GM21619 (cell line): ENCODE results near the gene PPP1R12A.
"Not testable (repeated sequence)": the region's sequence is repeated elsewhere in the genome, so short reads cannot be mapped to it uniquely, and the experiment has no call there.

ENCODE experiments used
- ATAC-seq: cut with Tn5 transposase; IDR thresholded peaks from one replicate; pipeline ENCODE4 v1.9.1; 2021; ENCODE audit not compliant: unreplicated experiment

PPP1R12A gene

DNA sequence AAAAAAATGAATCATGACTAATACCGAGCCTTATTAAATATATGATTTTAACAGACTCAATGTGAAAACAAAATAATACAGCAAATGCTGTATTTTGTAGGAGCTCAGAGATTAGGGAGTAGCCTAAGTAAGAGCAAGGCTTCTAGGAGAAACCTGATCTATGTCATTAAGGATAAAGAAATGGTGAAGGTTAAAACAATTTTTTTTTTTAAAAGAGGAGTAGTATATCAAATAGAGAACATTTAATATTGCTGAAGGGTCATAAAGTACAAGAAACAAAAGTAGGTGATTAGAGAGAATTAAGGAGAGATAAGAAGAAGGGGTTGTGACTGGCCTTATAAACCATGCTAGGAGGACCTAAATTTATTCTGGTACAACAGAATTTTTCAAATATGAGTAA, 39.1 kb downstream of the PPP1R12A start:
- ATAC-seq = no peak

- no peak for ATAC-seq
Measured at GRCh38 chr12:79895071-79895470, 39.8 kb downstream of the PPP1R12A start.

GRCh38 chr12:79891506-79892162, 43.3 kb downstream of the PPP1R12A start:
- no peak for ATAC-seq

DNA sequence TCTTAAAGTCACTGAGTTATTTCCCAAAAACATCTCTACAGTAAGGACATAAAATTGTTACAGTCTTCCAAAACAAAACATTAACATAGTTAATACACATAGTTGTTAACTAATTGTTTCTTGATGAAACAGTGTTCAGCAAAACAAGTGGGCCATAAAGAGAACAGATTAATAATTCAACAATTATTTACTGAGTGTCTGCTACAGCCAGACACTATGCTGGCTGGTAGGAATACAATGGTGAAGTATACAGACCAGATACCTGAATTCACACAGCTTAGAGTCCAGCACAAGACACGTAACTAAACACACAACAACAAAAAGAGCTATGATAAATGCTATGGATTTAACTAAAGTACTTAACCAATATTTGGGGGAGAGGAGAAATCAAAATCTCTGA, 47.0 kb downstream of the PPP1R12A start:
- ATAC-seq = no peak

DNA sequence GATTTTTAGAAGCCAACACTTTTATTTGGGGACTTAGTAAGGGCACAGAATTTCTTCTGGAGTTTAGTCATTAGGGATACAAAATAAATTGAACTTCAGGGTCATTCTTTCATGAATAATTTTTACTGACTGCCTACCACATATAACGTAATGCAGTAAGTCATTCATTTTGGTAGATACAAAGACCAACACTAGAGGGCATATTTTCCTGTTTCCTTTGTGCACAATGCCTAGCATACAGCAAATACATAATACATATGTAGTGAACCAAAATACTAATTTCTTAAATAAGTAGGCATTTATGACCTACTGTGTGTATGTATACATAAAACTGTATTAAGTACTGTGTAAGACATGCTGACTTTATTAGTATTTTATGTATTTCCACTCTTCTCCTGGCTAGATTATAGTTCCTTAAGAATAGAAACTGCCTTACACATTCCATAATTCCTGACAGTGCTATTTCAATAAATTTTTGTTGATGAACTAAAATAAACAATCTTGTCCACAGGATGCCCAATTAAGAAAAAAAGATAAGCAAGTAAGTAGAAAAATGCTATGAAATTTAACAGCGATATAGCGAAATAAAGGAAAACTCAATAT, 47.9 kb downstream of the PPP1R12A start:
- peak; percentile 81 for ATAC-seq

DNA sequence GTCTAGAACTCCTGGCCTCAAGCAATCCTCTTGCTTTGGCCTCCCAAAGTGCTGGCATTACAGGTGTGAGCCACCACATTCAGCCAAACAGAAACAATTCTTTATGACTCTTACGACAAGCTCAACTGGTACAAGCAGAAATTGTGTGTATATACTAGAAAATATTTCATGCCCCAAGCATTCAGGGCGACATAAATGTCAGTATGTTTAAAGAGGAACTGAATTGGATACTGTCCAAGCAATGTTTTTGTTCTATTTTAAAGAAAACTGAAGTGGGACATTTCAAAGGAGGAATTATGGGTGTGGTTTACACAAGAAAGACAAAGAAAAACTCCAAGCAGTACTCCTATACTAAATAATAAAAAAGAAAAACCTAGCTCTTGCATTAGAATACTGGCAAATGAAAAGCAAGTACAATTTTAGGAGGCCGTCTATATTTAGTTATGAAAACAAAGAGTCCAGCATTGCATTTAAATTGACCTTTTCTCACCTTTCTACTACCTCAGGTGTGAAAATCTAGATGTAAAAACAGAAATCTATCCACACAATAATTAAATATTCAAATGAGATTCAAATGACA, 48.9 kb downstream of the PPP1R12A start:
- no peak for ATAC-seq

DNA sequence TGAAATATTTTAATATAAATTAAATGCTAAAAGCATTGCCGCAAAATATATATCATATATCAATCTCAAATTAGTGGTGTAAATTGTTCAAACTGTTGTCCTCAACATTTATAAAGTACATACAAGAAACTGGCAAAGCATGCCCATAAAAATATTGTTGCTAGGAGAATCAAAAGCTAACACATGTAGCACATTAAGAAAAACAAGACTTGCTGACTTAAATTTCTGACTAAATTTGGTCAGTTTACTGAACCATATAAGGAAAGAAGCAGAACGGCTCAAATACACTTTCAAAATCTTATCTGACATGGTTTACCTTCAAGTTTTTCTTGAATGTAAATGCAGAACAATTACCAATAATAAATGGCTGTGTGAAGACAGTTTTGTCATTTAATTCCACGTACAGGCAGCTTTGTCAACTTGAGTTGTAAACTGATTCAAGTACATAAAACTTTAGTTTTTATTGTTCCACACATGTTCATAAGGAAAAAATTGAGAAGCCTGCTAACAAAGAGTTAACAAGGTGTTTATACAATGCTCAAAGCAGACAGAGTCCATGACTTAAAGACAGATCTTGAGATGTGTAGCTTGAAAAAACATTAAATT, 50.4 kb downstream of the PPP1R12A start:
- ATAC-seq = no peak

- ATAC-seq = no peak
Measured at GRCh38 chr12:79883216-79883615, 51.7 kb downstream of the PPP1R12A start.

DNA sequence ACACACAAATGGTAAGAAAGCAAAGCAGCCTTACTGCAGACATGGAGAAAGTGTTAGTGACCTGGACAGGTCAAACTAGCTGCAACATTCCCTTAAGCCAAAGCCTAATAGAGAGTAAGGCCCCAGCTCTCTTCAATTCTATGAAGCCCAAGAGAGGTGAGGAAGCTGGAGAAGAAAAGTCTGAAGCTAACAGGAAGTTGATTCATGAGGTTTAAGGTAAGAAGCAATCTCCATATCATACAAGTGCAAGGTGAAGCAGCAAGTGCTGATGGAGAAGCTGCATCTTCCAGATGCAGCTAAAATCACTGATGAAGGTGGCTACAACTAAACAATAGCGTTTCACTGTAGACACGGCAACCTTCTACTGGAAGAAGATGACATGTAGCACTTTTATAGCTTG, 53.5 kb downstream of the PPP1R12A start:
- no peak for ATAC-seq

GRCh38 chr12:79878506-79878905, 56.4 kb downstream of the PPP1R12A start:
- ATAC-seq = not testable (repeated sequence)

DNA sequence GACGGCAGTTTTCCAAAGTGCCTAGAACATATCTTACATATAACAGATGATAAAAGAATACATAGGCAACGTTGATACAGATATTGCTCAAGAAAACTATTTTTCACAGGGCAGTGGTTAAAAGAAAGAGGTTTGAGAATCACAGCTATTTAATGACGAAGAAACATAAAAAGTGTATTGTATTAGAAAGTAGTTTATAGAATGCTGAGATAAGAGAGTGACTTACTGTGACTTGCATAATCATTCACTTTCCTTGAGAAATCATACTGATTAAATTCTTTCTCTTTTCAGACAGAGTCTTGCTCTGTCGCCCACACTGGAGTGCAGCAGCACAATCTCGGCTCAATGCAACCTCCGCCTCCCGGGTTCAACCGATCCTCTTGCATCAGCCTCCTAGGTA, 57.7 kb downstream of the PPP1R12A start:
- ATAC-seq = no peak

- no peak for ATAC-seq
Measured at GRCh38 chr12:79874665-79875064, 60.2 kb downstream of the PPP1R12A start.

- ATAC-seq = peak; percentile 62
Measured at GRCh38 chr12:79873201-79873600, 61.7 kb downstream of the PPP1R12A start.

- ATAC-seq = no peak
Measured at GRCh38 chr12:79871621-79872020, 63.3 kb downstream of the PPP1R12A start.

DNA sequence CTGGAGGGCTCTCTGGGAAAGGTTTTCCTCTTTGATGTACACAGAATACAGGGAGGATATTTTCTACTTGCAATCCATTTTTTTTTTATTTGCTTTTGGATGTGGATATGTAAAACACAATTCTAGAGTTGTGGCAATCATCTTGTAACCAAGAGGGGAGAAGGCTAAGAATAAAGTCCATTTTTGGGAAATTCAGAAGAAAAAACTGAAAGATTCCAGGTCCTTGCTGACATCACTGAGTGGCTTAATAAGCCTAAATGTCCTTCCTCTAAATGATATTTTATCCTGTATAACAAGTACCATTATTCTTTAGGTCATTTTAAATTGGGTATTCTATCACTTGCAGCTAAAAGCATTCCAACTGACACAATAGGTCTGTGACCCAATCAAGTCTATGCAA, 64.0 kb downstream of the PPP1R12A start:
- ATAC-seq = no peak

GRCh38 chr12:79859646-79860045, 75.3 kb downstream of the PPP1R12A start:
- no peak for ATAC-seq

- no peak for ATAC-seq
Measured at GRCh38 chr12:79858518-79858917, 76.4 kb downstream of the PPP1R12A start.

DNA sequence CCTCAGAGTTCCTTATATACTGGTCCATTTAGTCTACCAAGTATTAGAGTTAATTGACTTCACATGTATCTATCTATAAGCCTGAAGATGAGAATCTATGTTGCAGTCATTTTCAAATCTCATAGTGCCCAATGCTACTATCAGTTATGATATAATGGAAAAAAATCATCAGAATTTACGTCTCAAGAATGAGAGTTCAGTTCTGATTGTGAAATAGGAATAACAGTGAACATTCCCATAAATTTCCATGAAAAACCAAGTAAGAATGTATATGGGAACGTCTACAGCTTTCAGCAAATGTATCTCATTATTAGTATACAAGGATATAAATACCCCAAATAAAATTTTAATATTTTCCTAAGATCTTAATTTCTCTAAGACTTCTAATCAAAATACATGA, 77.2 kb downstream of the PPP1R12A start:
- ATAC-seq = no peak

- ATAC-seq = no peak
Measured at GRCh38 chr12:79850610-79851299, 84.1 kb downstream of the PPP1R12A start.

DNA sequence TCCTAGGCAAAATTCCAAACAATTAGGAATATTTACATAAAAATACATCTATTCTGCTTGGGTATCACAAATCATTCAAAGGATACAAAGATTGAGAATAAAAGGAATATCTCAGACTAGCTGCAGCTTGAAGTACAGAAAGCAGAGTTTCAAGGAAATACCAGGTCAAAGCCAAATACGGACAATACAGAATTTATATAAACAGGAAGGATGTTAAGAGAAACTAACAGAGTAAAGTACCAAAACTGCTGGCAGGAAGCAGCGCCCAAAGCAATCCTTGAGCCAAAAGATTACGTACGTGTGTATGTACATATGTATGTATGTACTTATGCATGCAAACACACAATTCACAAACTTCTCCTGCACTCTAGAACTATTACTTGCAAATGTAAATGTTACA, 86.6 kb downstream of the PPP1R12A start:
- ATAC-seq = no peak

DNA sequence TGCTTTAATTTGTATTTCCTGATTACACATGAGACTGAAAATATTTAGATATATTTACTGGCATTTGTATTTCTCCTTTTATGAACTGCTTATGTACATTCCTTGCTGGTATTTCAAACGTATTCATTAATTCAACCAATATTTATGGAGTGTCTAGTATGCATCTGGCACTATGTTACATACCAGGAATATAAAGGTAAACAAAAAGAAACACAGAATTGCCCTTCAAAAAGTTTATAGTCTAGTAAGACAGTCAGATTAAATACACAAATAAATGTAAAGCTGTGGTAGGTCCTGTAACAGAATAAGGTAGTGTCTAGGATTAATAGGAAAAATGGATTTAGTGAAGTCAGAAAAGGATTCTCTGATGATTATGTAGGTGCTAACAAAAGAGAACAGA, 87.5 kb downstream of the PPP1R12A start:
- no peak for ATAC-seq

GRCh38 chr12:79844693-79845092, 90.2 kb downstream of the PPP1R12A start:
- no peak for ATAC-seq
